Stimulated activated CD4-positive, alpha-beta T cell treated with anti-CD3 and anti-CD28 coated beads, TNF-alpha, amount 100 ng/mL, for 4 hours (primary cell): ENCODE data around the gene SCLT1.

Experiments used
- DNase-seq, 3 experiments: peaks; one replicate each; pipeline ENCODE4 v3.0.0-alpha.2; 2020; ENCODE audit warnings: low read depth in 3 of 3

SCLT1 gene

GRCh38 chr4:128869776-128870509 is 223.4 kb downstream of the SCLT1 start:
- no peak for DNase-seq

- DNase-seq: no peak
Observed at GRCh38 chr4:128868758-128869157, 224.6 kb downstream of the SCLT1 start.

GRCh38 chr4:128866691-128867090 is 226.6 kb downstream of the SCLT1 start:
- DNase-seq: no peak

- no peak for DNase-seq
Observed at GRCh38 chr4:128866269-128866668, 227.1 kb downstream of the SCLT1 start.

- DNase-seq: no peak
Observed at GRCh38 chr4:128865132-128865531, 228.2 kb downstream of the SCLT1 start.

- DNase-seq: peak; percentile 27 to 43 (median 43)
Observed at GRCh38 chr4:128863312-128864075, 229.8 kb downstream of the SCLT1 start.

- DNase-seq: peak in 2 of 3 experiments; percentile 21 to 31
Observed at GRCh38 chr4:128862608-128863311, 230.6 kb downstream of the SCLT1 start.

- DNase-seq: no peak
Observed at GRCh38 chr4:128861856-128862518, 231.4 kb downstream of the SCLT1 start.

GRCh38 chr4:128859887-128860677 is 233.3 kb downstream of the SCLT1 start:
- no peak for DNase-seq

GRCh38 chr4:128858879-128859671 is 234.3 kb downstream of the SCLT1 start:
- no peak for DNase-seq

GRCh38 chr4:128856246-128856645 is 237.1 kb downstream of the SCLT1 start:
- no peak for DNase-seq

- no peak for DNase-seq
Observed at GRCh38 chr4:128855621-128856020, 237.7 kb downstream of the SCLT1 start.

- no peak for DNase-seq
Observed at GRCh38 chr4:128854433-128854832, 238.9 kb downstream of the SCLT1 start.

- no peak for DNase-seq
Observed at GRCh38 chr4:128853741-128854140, 239.6 kb downstream of the SCLT1 start.

GRCh38 chr4:128850252-128850651 is 243.1 kb downstream of the SCLT1 start:
- no peak for DNase-seq

GRCh38 chr4:128848461-128848860 is 244.9 kb downstream of the SCLT1 start:
- DNase-seq: no peak

- DNase-seq: no peak
Observed at GRCh38 chr4:128847082-128847724, 246.1 kb downstream of the SCLT1 start.

- DNase-seq: no peak
Observed at GRCh38 chr4:128846063-128846462, 247.3 kb downstream of the SCLT1 start.

- DNase-seq: no peak
Observed at GRCh38 chr4:128844931-128845330, 248.4 kb downstream of the SCLT1 start.

GRCh38 chr4:128841402-128841801 is 251.9 kb downstream of the SCLT1 start:
- DNase-seq: no peak
